ENCODE measurements around the gene CPED1. TPM values are rescaled to one million over a fixed set of nuclear protein-coding genes. Genes with fewer than 3 reads are reported as not detected.

The CPED1 gene
- total RNA-seq, 1 donor from 2014 or later = 2.1 TPM

DNA sequence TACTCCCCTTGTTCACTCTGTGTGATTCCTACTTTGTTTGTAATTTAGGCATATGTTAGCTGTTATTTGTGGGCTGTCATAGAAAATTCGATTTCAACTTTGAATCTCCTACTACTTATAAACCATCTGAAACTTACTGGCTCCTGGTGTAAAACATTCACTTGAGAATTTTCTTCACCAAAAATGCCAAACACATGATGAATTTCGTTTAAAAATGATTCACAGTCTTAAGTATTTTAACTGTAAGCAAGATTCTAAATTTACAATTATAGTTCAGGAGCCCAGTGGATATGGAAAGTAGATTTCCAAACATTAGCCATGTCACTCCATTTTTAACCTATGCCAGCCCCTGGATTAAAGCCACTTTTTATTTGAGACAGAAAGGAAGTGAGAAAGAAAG is 3.1 kb downstream of the CPED1 start:
- TF ChIP-seq, protein P1, sequence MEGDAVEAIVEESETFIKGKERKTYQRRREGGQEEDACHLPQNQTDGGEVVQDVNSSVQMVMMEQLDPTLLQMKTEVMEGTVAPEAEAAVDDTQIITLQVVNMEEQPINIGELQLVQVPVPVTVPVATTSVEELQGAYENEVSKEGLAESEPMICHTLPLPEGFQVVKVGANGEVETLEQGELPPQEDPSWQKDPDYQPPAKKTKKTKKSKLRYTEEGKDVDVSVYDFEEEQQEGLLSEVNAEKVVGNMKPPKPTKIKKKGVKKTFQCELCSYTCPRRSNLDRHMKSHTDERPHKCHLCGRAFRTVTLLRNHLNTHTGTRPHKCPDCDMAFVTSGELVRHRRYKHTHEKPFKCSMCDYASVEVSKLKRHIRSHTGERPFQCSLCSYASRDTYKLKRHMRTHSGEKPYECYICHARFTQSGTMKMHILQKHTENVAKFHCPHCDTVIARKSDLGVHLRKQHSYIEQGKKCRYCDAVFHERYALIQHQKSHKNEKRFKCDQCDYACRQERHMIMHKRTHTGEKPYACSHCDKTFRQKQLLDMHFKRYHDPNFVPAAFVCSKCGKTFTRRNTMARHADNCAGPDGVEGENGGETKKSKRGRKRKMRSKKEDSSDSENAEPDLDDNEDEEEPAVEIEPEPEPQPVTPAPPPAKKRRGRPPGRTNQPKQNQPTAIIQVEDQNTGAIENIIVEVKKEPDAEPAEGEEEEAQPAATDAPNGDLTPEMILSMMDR (conservative IDR thresholded peaks at IDR 0.05; ENCODE audit: low read depth, low read length) = no peak
- DNase-seq (ENCODE audit: low read depth) = no peak
- H3K4me3 ChIP-seq (ENCODE audit: low read depth, low read length) = no peak overlapping the region

DNA sequence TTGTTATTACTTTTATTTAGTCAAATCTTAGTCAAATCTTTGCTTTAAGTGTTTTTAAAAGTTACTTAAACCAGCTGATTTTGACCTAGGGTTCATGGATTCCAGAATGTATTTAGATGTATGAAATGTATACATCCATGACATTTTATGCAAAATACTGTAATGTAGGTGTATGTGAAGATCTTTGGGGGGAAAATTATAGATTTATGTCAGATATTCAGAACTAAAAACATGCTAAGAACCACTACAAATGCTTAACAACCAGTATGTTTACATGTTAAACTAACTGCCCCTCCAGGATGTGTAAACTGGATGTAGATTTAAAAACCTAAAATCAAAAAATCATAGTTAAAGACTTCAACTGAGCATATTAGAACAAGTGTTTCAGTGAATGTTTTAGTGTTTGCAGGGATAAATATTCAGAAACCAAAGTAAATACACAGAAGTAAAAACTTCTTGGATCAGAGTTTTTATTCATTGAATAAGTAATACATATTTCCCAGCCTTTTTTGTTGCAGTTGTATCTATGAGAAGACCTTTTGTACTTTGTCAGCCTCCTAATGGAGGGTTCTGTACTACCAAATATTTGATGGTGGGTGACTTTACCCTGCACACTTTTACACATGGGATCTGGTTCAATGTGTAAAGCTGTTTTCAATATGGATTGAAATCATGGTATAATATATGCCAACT is 3.9 kb downstream of the CPED1 start:
- TF ChIP-seq, protein P1 (conservative IDR thresholded peaks at IDR 0.05; ENCODE audit: low read depth, low read length) = no peak

GRCh38 chr7:120992965-120993494 is 4.5 kb downstream of the CPED1 start:
- no peak for DNase-seq (ENCODE audit: low read depth)
- TF ChIP-seq, protein P1 (conservative IDR thresholded peaks at IDR 0.05; ENCODE audit: low read depth, low read length) = no peak
- H3K4me3 ChIP-seq (ENCODE audit: low read depth, low read length) = no peak overlapping the region

More for the DNA sequence above, 3.9 kb downstream of the CPED1 start:
- no peak overlapping the region for H3K4me3 ChIP-seq (ENCODE audit: low read depth, low read length)
- DNase-seq (ENCODE audit: low read depth) = no peak

- TF ChIP-seq, protein P1 (conservative IDR thresholded peaks at IDR 0.05; ENCODE audit: low read depth, low read length) = no peak
- no peak overlapping the region for H3K4me3 ChIP-seq (ENCODE audit: low read depth, low read length)
- DNase-seq (ENCODE audit: low read depth) = no peak
Measured at GRCh38 chr7:120993553-120994191, 5.2 kb downstream of the CPED1 start.

DNA sequence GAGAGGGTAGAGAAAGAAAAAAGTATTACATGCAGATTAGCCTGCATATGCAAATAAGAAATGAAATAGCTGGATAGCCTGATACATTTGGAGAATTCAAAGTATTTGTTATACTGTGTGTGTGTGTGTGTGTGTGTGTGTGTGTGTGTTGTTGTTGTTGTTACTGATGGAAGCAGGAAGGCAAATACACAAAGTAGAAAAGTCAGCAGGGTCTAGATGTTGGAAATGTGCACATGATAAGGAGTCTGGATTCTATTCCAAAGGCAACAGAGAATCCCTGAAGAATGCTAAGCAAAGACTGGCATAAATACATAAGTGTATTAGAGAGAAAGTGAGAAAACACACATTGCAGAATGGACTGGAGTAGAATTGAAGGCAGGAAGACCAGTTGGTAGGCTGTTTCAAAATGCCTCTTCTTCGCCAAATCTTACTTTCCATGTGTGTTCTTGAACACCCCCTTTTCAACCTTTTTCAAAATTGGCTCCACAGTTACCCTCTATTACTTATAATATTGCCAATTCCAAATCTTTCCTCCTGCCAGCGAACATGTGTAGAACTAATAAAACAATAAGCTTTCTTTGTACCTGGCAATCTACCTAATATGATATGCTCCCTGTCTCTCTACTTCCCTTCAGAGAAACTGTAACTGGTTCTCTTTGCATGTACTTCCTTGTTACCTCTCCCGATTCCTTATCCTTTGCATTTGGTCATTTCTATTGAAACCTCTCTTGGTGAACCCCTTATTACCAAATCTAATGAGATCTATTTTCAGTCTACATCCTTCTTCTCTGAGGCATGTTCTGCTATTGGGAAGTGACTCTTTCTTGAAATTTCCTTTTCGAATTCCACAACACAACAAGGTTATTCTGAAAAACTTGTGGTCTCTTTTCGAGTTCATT is 6.2 kb downstream of the CPED1 start:
- DNase-seq (ENCODE audit: low read depth) = no peak
- TF ChIP-seq, protein P1 (conservative IDR thresholded peaks at IDR 0.05; ENCODE audit: low read depth, low read length) = no peak
- H3K4me3 ChIP-seq (ENCODE audit: low read depth, low read length) = no peak overlapping the region

- no peak for DNase-seq (ENCODE audit: low read depth)
- H3K4me3 ChIP-seq (ENCODE audit: low read depth, low read length) = no peak overlapping the region
- TF ChIP-seq, protein P1 (conservative IDR thresholded peaks at IDR 0.05; ENCODE audit: low read depth, low read length) = no peak
Measured at GRCh38 chr7:120995654-120996053, 7.1 kb downstream of the CPED1 start.

Data from epithelial cell of proximal tubule (primary cell).